Keratinocyte (primary cell): ENCODE data around the gene TRIM14. TPM values are rescaled to one million over a fixed set of nuclear protein-coding genes. Genes with fewer than 3 reads are reported as not detected.

Experiments used
- DNase-seq: peaks from one replicate; pipeline ENCODE4 v3.0.0-alpha.2; 2011; ENCODE audit warnings: low read depth, missing footprints, low spot score
- FAIRE-seq: peaks from 2 replicates; lab custom pipeline; 2011; peaks lifted over from hg19 to GRCh38; lab: Jason Lieb, UNC
- H2AFZ ChIP-seq: 2 replicates; pipeline ENCODE4 v1.6.0; 2012; ENCODE audit warnings: low read length, control low read depth, inconsistent platforms; ENCODE audit not compliant: control insufficient read depth
- H3K27ac ChIP-seq: 2 replicates; pipeline ENCODE4 v1.5.1; 2011; ENCODE audit warnings: low read length; ENCODE audit not compliant: control insufficient read depth, insufficient read depth
- H3K27me3 ChIP-seq: 3 replicates; pipeline ENCODE4 v1.6.0; 2011; ENCODE audit warnings: low read length; ENCODE audit not compliant: control insufficient read depth, insufficient read depth; ENCODE audit errors: extremely low read depth
- H3K36me3 ChIP-seq, 2 experiments: 2 replicates in 1 of 2; 3 replicates in 1 of 2; pipeline ENCODE4 v1.5.1; 2011; ENCODE audit warnings: low read length in 2 of 2, mild to moderate bottlenecking in 1 of 2; ENCODE audit not compliant: control insufficient read depth in 2 of 2, insufficient read depth in 2 of 2; ENCODE audit errors: extremely low read depth in 1 of 2
- H3K4me1 ChIP-seq: 3 replicates; pipeline ENCODE4 v1.5.1; 2011; ENCODE audit warnings: low read length; ENCODE audit not compliant: control insufficient read depth, insufficient read depth; ENCODE audit errors: extremely low read depth
- H3K4me2 ChIP-seq: 3 replicates; pipeline ENCODE4 v1.6.0; 2011; ENCODE audit warnings: low read depth, low read length; ENCODE audit not compliant: control insufficient read depth, insufficient read depth; ENCODE audit errors: extremely low read depth
- H3K4me3 ChIP-seq, 3 experiments: fragments of 200-600 bp in 1 of 3; sonication (generic) in 1 of 3; 2 replicates in 2 of 3; 3 replicates in 1 of 3; pipeline ENCODE4 v1.5.1; 2011 to 2016; ENCODE audit warnings: low read length in 3 of 3, mild to moderate bottlenecking in 3 of 3, control low read depth in 2 of 3, inconsistent platforms in 1 of 3, low read depth in 1 of 3, mixed read lengths in 1 of 3, mixed run types in 1 of 3, moderate library complexity in 1 of 3; ENCODE audit not compliant: control insufficient read depth in 2 of 3, insufficient read depth in 2 of 3; ENCODE audit errors: extremely low read depth in 1 of 3
- H3K79me2 ChIP-seq: 2 replicates; pipeline ENCODE4 v1.6.0; 2012; ENCODE audit warnings: low read length; ENCODE audit not compliant: control insufficient read depth, insufficient read depth
- H3K9ac ChIP-seq: 3 replicates; pipeline ENCODE4 v1.6.0; 2011; ENCODE audit warnings: low read length; ENCODE audit not compliant: control insufficient read depth, insufficient read depth; ENCODE audit errors: extremely low read depth
- H3K9me1 ChIP-seq: 3 replicates; pipeline ENCODE4 v1.6.0; 2011; ENCODE audit warnings: low read length; ENCODE audit not compliant: control insufficient read depth, insufficient read depth; ENCODE audit errors: extremely low read depth
- H3K9me3 ChIP-seq: 2 replicates; pipeline ENCODE4 v1.5.1; 2012; ENCODE audit warnings: low read depth, low read length; ENCODE audit not compliant: control insufficient read depth
- H4K20me1 ChIP-seq: 3 replicates; pipeline ENCODE4 v1.6.0; 2011; ENCODE audit warnings: low read length; ENCODE audit not compliant: control insufficient read depth, insufficient read depth; ENCODE audit errors: extremely low read depth
- CTCF ChIP-seq, 3 experiments: IDR thresholded peaks in 1 of 3; conservative IDR thresholded peaks in 1 of 3; optimal IDR thresholded peaks in 1 of 3; 2 replicates in 2 of 3; 3 replicates in 1 of 3; pipeline versions ENCODE3 to v1.5.1; 2011; ENCODE audit warnings: low read length in 3 of 3, mild to moderate bottlenecking in 3 of 3, moderate library complexity in 2 of 3, control low read depth in 1 of 3, inconsistent platforms in 1 of 3; ENCODE audit not compliant: insufficient read depth in 2 of 3; ENCODE audit errors: extremely low read depth in 1 of 3
- EZH2 ChIP-seq: IDR thresholded peaks from one replicate; pipeline ENCODE4 v1.6.1; 2012; ENCODE audit warnings: inconsistent platforms, mild to moderate bottlenecking, low read length, moderate library complexity
- dilution Hi-C: fragments of 300-500 bp; cut with MboI; formaldehyde crosslinking; loops from one replicate; pipeline ENCODE4 v1.7.0; 2020; ENCODE audit warnings: low sequenced_read_pairs; ENCODE audit not compliant: extremely low pct_ligation_motif_present
- polyA plus RNA-seq, 5 experiments: library from polyadenylated mRNA; depleted of rRNA in 3 of 5; stranded (reverse) in 3 of 5; stranded (forward) in 1 of 5; unstranded in 1 of 5; fragments of >200 nt; gene quantifications; 1 replicate in 1 of 5; 2 replicates in 3 of 5; 3 replicates in 1 of 5; pipeline versions ENCODE4 v1.2.1 to v1.2.3, GENCODE V29; 2011 to 2012; ENCODE audit warnings: missing spikeins in 2 of 5, low read depth in 1 of 5, low replicate concordance in 1 of 5

Gene TRIM14
- polyA plus RNA-seq, 1 donor (not counting 4 experiments of a cell fraction or from before 2014, with no cell fraction given) = 22.1 TPM

- no peaks in the 10 kb centered on the region for H3K9me1 ChIP-seq
- dilution Hi-C loops = no loop called here
- H3K27me3 ChIP-seq = no peaks in the 10 kb centered on the region
- H2AFZ ChIP-seq = no peak overlapping the region
- FAIRE-seq = no peak
- no peak overlapping the region for H3K27ac ChIP-seq
- no peak for TF ChIP-seq EZH2
- H3K4me1 ChIP-seq = no peaks in the 10 kb centered on the region
- no peak overlapping the region for H3K9ac ChIP-seq
- H4K20me1 ChIP-seq = no peaks in the 10 kb centered on the region
- H3K4me2 ChIP-seq = no peak overlapping the region
- DNase-seq = no peak
- H3K79me2 ChIP-seq = no peaks in the 10 kb centered on the region
- H3K36me3 ChIP-seq = no peaks in the 10 kb centered on the region
- no peaks in the 10 kb centered on the region for H3K9me3 ChIP-seq
- no peak overlapping the region for H3K4me3 ChIP-seq
Observed at GRCh38 chr9:98045234-98046179, 73.5 kb downstream of the TRIM14 start.

GRCh38 chr9:98043915-98044314 lies 75.1 kb downstream of the TRIM14 start:
- TF ChIP-seq CTCF (optimal IDR thresholded peaks at IDR 0.05 in 1 of 3, IDR thresholded peaks at IDR 0.05 in 1 of 3, conservative IDR thresholded peaks at IDR 0.05 in 1 of 3; ENCODE audit: extremely low read depth in 1 of 3, insufficient read depth in 2 of 3, low read length in 3 of 3) (no peak), EZH2 (no peak)
- DNase-seq (no peak), FAIRE-seq (no peak)
- no peaks in the 10 kb centered on the region for H3K9me3 ChIP-seq
- no peaks in the 10 kb centered on the region for H3K4me1 ChIP-seq
- no peaks in the 10 kb centered on the region for H4K20me1 ChIP-seq
- dilution Hi-C loops = no loop called here
- H3K4me3 ChIP-seq = no peak overlapping the region
- no peaks in the 10 kb centered on the region for H3K27me3 ChIP-seq
- no peaks in the 10 kb centered on the region for H3K79me2 ChIP-seq
- H3K27ac ChIP-seq = no peak overlapping the region
- no peaks in the 10 kb centered on the region for H3K36me3 ChIP-seq
- no peak overlapping the region for H3K9ac ChIP-seq
- no peak overlapping the region for H2AFZ ChIP-seq
- no peaks in the 10 kb centered on the region for H3K9me1 ChIP-seq
- no peak overlapping the region for H3K4me2 ChIP-seq
